ENCODE measurements around the gene PDLIM3. TPM values are rescaled to one million over a fixed set of nuclear protein-coding genes. Genes with fewer than 3 reads are reported as not detected.
"Not testable (repeated sequence)": the region's sequence is repeated elsewhere in the genome, so short reads cannot be mapped to it uniquely, and the experiment has no call there.

The PDLIM3 gene
- polyA plus RNA-seq, 3 donors, result 14.8 to 45.1 (median 16.1) TPM

DNA sequence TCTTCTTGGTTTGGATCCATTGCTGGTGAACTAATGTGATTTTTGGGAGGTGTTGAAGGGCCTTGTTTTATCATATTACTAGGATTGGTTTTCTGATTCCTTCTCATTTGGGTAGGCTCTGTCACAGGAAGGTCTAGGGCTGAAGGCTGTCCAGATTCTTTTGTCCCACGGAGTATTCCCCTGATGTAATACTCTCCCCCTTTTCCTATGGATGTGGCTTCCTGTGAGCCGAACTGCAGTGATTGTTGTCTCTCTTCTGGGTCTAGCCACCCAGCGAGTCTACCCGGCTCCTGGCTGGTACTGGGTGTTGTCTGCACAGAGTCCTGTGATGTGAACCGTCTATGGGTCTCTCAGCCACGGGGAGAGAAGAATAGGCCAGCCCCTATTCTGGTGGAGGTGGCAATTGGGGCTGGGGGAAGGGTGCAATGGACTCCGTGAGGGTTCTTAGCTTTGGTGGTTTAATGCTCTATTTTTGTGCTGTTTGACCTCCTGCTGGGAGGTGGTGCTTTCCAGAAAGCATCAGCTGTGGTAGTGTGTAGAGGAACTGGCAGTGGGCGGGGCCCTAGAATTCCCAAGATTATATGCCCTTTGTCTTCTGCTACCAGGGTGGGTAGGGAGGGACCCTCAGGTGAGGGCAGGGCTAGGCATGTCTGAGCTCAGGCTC, 24.1 kb upstream of the PDLIM3 start:
- H3K27ac ChIP-seq (ENCODE audit: low read depth, low read length), result not testable (repeated sequence)
- WGBS, 3 donors, result 78% methylated on average over 8 of the region's 8 CpGs

DNA sequence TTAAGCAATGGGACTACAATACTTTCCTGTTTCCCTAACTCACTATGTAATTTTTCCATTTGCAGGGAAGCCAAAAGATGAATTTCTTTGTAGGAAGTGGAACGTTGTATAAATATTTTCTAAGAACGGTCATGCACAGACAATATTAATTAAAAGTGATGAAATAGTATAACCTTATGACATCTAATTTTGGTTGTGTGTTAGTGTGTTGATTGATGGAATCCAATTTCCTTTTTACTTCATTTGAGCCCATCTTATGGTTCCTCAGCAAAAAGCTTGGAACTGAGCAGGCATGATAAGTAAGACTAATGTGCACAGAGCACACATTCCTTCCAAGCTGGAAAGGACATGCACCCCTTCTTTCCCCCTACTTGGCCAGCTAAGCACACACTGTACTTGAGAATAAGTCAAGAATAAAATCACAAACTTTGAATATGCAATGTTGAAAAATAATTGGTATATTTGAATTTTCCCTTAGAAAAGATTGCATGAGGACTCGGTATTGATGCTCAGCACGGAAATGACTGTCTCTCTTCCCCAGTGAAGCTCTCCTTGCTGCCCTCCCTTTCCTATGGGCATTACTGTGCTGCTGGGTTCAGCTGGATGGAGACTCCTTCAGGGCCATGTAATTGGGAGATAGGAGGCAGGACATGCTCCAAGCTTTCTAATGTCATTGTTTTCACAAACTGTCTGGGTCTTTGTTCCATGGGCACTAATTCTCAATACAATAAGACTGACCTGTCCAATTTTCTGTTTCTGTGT, 19.2 kb upstream of the PDLIM3 start:
- WGBS, 3 donors, result 47 to 68% (median 52%) methylated on average over 4 of the region's 4 CpGs
- H3K27ac ChIP-seq (ENCODE audit: low read depth, low read length), result no peak overlapping the region

DNA sequence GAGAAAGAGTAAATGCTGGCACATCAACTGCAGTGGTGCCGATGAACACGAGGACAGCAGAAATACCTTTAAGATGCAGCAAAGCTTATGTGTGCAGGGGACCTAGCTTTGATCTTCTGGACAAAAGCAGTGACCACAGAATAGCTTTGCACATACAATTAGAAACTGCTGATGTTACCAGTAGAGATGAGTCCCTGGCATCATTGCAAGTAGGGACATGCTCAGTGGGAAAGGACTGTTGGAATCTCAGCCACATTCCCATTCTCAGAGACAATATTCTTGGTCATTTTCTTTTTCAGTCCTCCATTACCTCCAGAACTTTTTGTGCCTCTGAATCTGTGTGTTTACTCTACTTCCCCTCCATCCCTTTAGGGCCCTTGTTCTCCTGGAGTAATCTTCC, 16.9 kb upstream of the PDLIM3 start:
- 84 to 97% (median 91%) methylated on average over 2 of the region's 2 CpGs for WGBS, 3 donors
- H3K27ac ChIP-seq (ENCODE audit: low read depth, low read length), result no peak overlapping the region

DNA sequence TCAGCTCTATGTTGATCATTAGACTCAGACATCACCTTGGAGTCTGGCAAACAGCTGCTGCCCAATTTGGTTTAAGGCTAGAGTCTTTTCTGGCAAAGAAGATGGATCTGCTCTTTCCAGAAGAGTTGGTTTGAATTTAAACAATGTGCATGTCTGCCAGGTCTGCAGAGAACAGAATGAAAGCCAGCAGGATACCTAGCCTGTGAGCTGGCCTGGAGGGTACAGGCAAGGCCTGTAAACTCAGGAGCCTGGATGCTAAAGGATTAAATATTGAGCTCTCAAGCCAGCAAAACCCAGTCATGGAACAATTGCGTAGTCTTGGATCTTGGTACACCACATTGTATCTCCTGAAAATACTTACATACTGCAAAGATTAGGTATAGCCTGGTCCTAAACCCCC, 15.6 kb upstream of the PDLIM3 start:
- H3K27ac ChIP-seq (ENCODE audit: low read depth, low read length), result no peak overlapping the region
- 45 to 97% (median 54%) methylated on average over 1 of the region's 1 CpG for WGBS, 3 donors

DNA sequence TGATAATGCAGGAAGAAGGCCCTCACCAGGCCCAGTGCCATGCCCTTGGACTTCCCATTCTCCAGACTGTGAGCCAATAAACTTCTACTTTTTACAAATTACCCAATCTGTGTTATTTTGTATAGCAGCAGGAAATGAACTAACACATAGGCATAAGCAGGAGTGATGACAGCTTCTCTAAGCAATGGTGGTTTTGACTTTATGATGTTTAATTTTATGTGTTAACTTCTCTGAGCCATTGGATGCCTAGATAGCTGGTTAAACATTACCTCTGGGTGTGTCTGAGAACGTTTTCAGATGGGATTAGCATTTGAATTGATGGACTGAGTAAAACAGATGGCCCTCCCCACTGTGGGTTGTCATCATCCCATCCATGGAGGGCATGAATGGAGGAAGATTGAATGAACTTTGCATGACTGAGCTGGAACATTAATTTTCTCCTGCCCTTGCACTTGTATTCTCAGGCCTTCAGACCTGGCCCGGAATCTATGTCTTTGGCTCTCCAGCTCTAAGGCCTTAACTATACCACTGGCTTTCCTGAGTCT, 13.9 kb upstream of the PDLIM3 start:
- 57 to 78% (median 67%) methylated on average over 2 of the region's 2 CpGs for WGBS, 3 donors
- H3K27ac ChIP-seq (ENCODE audit: low read depth, low read length), result no peak overlapping the region

DNA sequence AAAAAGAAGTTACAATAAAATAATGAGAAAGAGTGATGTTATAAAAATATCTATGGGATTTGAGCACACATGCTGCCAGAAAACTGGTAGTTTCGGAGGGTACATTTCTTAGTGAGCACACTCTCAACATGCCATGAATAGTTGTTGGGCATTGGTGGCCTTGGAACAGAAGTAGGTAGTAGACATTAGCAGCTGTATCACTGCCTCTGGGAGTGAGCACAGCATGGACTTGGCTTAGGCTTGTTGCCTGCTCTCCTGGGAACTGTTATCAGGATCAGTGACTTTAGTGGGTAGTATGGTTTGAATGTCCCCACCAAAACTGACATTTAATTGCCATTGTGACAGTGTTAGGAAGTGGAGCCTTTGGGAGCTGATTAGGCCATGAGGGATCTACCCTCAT, 13.3 kb upstream of the PDLIM3 start:
- no peak overlapping the region for H3K27ac ChIP-seq (ENCODE audit: low read depth, low read length)
- 88 to 96% (median 95%) methylated on average over 1 of the region's 1 CpG for WGBS, 3 donors

DNA sequence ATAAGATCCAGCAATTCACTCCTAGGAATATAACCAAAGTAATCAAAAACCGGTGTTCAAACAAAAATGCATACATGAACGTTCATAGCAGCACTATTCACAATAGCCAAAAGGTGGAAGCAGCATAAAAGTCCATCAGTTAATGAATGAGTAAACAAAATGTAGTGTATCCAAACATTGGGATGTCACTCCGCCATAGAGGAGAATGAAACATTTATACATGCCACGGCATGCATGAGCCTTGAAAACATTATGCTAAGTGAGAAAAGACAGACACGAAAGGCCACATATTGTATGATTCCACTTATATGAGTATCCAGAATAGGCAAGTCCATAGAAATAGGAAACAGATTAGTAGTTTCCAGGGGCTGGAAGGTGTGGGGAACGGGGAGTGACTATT, 11.0 kb upstream of the PDLIM3 start:
- WGBS, 3 donors, result 87 to 91% (median 89%) methylated on average over 6 of the region's 6 CpGs
- H3K27ac ChIP-seq (ENCODE audit: low read depth, low read length), result no peak overlapping the region

DNA sequence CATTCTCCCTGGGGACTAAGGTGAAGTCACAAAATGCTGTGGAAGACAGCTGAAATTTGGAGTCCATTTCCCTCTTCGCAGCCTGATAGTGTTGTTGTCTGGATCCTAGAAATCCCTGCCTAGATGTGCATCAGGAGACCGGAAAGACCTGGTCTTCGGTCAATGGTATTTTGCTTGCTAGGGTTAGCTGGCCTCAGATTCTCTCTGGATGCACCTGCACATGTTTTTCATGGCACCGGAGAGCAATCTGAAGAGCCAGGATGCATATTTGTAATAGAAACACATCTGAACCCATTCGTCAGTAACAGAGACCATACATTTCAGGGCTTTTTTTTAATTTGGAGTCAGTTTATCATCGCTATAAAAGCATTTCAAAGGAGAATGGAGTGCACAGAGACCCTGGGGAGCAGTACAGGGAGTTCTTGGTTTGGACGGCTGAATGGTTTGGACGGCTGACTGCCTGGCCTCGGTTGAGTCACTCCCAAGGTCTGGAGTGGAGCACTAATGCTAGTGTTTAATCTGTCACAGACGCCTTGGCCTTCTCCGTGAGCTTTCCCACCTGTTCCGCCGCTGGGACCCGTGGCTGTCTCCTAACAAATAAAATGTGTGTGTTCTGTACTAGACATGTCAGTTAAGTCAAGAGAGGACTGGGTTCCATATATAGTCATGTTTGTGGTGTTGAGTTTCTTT, 7.5 kb upstream of the PDLIM3 start:
- no peak overlapping the region for H3K27ac ChIP-seq (ENCODE audit: low read depth, low read length)
- 57 to 65% (median 63%) methylated on average over 14 of the region's 14 CpGs for WGBS, 3 donors

DNA sequence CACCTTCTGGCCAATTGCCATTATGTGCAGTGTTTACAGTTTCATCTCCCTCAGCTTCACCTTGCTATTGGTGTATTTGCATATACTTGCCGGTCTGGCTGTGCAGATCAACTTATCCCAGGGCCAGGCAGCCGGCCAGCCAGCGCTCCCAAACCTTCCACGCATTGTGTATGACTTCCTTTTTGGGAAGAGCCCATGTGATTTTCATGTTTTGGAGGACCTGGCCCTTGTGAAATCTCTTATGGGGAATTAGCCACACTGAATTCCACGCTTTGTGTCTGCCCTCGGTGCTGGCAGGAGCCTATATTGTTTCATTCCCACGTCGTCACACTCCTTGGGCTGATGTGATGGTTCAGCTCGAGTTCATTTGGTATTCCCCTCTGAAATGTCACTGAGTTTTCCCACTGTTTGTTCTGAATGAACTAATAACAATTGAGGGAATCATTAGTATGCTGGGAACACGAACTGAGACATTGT, 6.0 kb upstream of the PDLIM3 start:
- no peak overlapping the region for H3K27ac ChIP-seq (ENCODE audit: low read depth, low read length)
- 36 to 61% (median 37%) methylated on average over 10 of the region's 10 CpGs for WGBS, 3 donors

DNA sequence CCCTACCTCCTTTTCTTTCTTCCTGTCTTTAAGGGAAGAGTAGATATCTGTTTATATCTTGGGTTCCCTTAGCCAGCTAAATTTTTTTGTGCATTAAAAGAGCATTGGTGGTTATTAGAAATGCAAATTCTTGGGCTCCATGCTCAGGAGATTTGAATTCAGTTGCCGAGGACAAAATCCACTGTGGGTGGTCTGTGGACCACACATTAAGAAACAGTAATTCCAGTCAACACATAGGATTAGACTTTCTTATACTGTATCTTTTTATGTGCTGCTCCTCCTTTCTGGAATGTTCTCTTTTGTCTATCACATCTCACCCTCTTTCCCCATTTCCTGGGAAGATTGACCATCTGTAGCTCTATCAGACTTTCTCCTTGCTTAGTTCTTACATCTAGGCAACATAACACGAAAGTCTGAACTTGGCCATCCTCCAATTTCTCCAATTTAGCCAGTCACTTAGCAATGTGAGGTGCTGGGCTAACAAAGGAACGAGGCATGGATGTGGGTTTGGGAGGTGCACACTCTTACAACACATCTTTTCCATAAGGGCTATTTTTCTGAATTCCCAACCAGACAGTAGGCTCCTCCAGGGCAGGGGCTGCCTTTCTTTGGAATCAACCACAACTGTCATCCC, 5.3 kb upstream of the PDLIM3 start:
- H3K27ac ChIP-seq (ENCODE audit: low read depth, low read length), result no peak overlapping the region
- 69 to 74% (median 69%) methylated on average over 3 of the region's 3 CpGs for WGBS, 3 donors

DNA sequence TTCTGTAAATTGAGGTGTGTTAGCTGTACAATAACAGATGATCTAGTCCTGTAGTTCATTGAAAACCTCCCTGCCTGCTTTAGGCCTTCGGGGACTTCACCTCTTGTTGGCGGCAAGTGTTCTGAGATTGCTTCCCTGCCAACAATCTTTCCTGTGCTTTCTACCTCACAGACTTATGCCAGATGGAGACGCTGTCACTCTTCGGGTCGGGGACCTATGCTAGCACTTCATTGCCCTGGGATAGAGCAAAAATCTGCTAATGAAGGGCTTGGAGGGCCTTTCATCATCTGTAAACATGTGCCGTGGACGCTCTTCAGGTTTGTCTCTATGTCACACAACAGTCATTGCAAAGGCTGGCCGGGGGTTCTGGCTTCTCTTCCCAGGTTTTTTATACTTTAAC, 4.7 kb upstream of the PDLIM3 start:
- 75 to 86% (median 78%) methylated on average over 8 of the region's 8 CpGs for WGBS, 3 donors
- H3K27ac ChIP-seq (ENCODE audit: low read depth, low read length), result no peak overlapping the region

DNA sequence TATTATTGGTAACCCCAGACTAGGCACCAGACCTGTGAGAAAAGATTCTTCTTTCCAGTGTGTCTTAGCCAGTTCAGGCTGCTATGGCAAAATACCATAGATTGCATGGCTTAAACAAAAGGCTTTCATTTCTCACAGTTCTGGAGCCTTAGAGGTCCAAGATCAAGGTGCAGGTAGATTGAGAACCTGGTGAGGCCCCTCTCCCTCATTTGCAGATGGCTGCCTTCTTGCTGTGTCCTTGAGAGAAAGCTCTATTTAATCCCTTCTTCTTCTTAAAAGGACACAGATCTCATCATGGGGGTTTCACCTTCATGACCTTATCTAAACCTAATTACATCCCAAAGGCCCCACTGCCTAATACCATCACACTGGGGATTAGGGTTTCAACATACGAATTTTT, 3.5 kb upstream of the PDLIM3 start:
- 33 to 62% (median 55%) methylated on average over 1 of the region's 1 CpG for WGBS, 3 donors
- H3K27ac ChIP-seq (ENCODE audit: low read depth, low read length), result no peak overlapping the region

DNA sequence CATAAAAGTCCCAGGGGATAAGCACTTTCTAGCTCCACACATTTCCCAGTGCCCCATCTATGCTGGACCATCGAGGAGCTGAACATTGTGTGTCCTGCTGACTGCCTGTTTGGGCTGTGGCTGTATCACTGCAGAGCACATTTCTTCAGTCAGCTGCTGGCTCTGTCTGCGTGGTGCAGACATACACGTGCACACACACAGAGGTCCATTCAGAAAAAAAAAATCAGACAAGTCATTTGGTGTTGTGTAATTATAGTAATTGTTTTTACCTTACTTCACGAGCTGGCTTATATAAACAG, 1.1 kb upstream of the PDLIM3 start:
- H3K27ac ChIP-seq (ENCODE audit: low read depth, low read length), result no peak overlapping the region
- WGBS, 3 donors, result 13 to 18% (median 15%) methylated on average over 4 of the region's 4 CpGs

DNA sequence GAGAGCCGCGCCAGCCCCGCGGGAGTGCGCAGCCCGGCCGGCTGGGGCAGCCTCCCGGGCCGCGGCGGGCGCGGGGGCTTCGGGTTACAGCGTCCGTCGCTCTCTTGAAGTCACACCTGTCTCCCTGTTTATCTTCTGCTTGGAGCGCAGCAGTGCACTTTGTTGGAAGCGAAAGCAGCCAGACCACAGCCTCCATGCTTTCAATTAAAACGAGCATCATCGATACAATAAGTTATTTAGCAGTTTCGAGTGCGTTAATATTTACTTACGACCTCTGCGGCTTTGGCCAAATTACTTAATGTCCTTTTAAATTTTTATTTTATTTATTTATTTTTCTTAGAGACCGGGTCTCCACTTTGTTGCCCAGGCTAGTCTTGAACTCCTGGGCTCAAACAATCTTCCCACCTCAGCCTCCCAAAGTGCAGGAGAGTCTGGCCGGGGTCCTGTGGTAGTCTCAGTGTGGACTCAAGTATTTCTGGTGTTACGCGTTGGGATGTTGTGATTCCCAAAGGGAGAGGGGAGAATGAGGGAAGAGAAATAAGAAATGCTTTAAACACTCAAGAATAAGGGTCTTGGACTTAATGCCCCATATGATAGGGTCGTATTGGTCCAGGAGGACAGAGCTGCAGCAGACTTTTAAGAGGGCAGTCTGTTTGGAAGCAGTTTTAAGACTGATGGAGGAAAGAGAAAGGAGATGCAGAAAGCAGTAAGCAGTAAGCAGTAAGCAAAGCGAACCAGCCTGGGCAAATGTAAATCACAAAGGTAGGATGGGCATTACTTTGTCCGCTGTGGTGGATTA, 504 bp upstream of the PDLIM3 start:
- H3K27ac ChIP-seq (ENCODE audit: low read depth, low read length), result no peak overlapping the region
- WGBS, 3 donors, result 7 to 10% (median 8%) methylated on average over 32 of the region's 32 CpGs

DNA sequence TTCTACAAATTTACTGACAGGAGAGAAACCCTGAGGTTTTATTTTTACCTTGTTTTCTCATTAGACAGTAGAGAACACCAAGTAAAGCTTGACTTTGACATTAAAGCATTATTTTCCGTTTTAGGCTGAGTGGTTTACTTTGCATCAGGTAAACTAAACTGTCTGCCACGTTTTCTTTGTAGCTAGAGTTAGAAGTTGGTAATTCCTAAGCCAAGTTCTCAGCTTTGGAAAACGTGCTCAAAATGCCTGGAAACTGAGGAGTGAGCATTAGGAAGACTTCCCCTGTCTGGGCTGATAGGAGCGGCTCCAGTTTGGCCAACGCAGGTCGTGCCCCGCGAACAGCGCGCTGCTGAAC, 819 bp downstream of the PDLIM3 start:
- no peak overlapping the region for H3K27ac ChIP-seq (ENCODE audit: low read depth, low read length)
- 2 to 3% (median 2%) methylated on average over 10 of the region's 10 CpGs for WGBS, 3 donors

DNA sequence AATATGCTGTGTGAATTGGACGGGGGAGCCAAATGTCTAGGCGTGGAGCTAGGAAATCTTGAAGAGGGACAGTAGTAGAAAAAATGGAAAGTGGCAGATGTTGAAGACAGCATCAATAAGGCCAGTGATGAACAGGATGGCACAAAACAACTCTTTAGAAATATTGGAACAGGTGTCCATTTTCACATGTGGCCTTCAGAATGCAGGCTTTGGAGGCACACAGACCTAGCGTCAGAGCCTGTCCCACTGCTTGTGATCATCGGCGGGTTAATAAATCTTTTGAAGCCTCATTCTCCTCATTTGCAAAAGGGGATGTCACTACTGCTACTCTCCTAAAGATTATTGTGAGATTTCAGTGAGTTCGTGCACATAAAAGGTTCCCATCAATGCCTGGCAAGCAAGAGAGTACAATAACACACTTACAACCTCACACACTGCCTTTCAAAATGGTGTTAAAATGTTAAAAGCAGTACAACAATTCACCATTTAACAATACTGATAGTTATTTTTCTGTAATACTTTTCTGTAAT, 2.4 kb downstream of the PDLIM3 start:
- 72 to 94% (median 91%) methylated on average over 6 of the region's 6 CpGs for WGBS, 3 donors
- H3K27ac ChIP-seq (ENCODE audit: low read depth, low read length), result no peak overlapping the region

DNA sequence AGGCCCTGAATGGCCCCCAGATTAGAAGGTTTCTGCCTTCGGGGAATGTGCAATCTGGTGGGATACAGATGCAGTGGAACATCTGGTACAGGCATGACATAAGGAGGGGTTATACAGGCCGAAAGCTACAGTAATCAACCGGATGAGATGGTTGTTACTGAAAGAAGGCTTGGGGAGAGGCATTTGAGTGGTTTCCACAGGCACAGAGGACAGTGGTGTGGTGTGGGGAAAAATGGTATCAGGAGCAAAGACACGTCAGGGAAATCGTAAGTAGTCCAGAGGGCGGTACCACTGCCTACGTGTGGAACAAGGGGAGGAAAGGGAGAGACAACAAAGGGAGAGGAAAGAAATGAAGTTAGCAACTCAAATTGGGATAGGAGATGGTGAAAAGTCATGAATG, 3.0 kb downstream of the PDLIM3 start:
- no peak overlapping the region for H3K27ac ChIP-seq (ENCODE audit: low read depth, low read length)
- WGBS, 3 donors, result 81 to 91% (median 88%) methylated on average over 7 of the region's 7 CpGs

DNA sequence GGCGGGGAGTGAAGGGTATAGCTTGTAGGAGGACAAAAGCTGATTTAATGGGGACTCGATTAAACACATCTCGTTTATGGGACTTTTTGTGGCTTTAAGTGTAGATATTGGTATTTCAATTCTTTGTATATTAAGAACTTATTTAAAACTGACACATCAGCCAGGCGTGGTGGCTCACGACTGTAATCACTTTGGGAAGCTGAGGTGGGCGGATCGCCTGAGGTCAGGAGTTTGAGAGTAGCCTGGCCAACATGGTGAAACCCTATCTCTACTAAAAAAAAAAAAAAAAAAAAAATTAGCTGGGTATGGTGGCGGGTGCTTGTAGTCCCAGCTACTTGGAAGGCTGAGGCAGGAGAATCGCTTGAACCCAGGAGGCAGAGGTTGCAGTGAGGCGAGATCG, 3.7 kb downstream of the PDLIM3 start:
- WGBS, 3 donors, result 92 to 94% (median 93%) methylated on average over 11 of the region's 11 CpGs
- not testable (repeated sequence) for H3K27ac ChIP-seq (ENCODE audit: low read depth, low read length)
